ENCODE results near the gene BCAM.

The BCAM gene

GRCh38 chr19:44847144-44848035 is 38.5 kb downstream of the BCAM start:
- H3K27me3 ChIP-seq (ENCODE audit: low read depth, low read length): peaks cover 3% of the 10 kb centered on the region; the same call in 1 of the 2 replicates
- H3K4me1 ChIP-seq (ENCODE audit: low read length): peaks cover 10% of the 10 kb centered on the region
- H3K4me2 ChIP-seq (ENCODE audit: low read length): no peak overlapping the region
- H3K9me3 ChIP-seq (ENCODE audit: insufficient read depth, low read length): no peaks in the 10 kb centered on the region
- H4K20me1 ChIP-seq (ENCODE audit: insufficient read depth, low read length): no peaks in the 10 kb centered on the region
- no peak overlapping the region for H2AFZ ChIP-seq (ENCODE audit: low read depth, low read length)
- no peak overlapping the region for H3K4me3 ChIP-seq (ENCODE audit: low read length)
- H3K36me3 ChIP-seq (replicated peaks; ENCODE audit: low read depth, low read length): no peaks in the 10 kb centered on the region
- no peak overlapping the region for H3K27ac ChIP-seq (ENCODE audit: low read length)
- H3K9ac ChIP-seq (ENCODE audit: low read length): no peak overlapping the region
- H3K79me2 ChIP-seq (ENCODE audit: low read length): no peaks in the 10 kb centered on the region
- TF ChIP-seq CTCF (IDR thresholded peaks at IDR 0.05; ENCODE audit: low read depth, low read length) (no peak), EZH2phosphoT487 (IDR thresholded peaks at IDR 0.05; ENCODE audit: low read depth) (no peak)

GRCh38 chr19:44848036-44848811 is 39.3 kb downstream of the BCAM start:
- Histone ChIP-seq H3K27me3 (ENCODE audit: low read depth, low read length) (peaks cover 6% of the 10 kb centered on the region; the same call in 1 of the 2 replicates), H3K9me3 (ENCODE audit: insufficient read depth, low read length) (no peaks in the 10 kb centered on the region), H2AFZ (ENCODE audit: low read depth, low read length) (no peak overlapping the region), H3K4me1 (ENCODE audit: low read length) (peaks cover 10% of the 10 kb centered on the region), H3K9ac (ENCODE audit: low read length) (no peak overlapping the region), H3K79me2 (ENCODE audit: low read length) (no peaks in the 10 kb centered on the region), H3K4me3 (ENCODE audit: low read length) (no peak overlapping the region), H4K20me1 (ENCODE audit: insufficient read depth, low read length) (no peaks in the 10 kb centered on the region), H3K4me2 (ENCODE audit: low read length) (no peak overlapping the region), H3K36me3 (replicated peaks; ENCODE audit: low read depth, low read length) (no peaks in the 10 kb centered on the region), H3K27ac (ENCODE audit: low read length) (no peak overlapping the region)
- TF ChIP-seq CTCF (IDR thresholded peaks at IDR 0.05; ENCODE audit: low read depth, low read length) (no peak), EZH2phosphoT487 (IDR thresholded peaks at IDR 0.05; ENCODE audit: low read depth) (no peak)

- no peak overlapping the region for H2AFZ ChIP-seq (ENCODE audit: low read depth, low read length)
- H3K79me2 ChIP-seq (ENCODE audit: low read length): no peaks in the 10 kb centered on the region
- H3K9me3 ChIP-seq (ENCODE audit: insufficient read depth, low read length): no peaks in the 10 kb centered on the region
- no peak for TF ChIP-seq EZH2phosphoT487 (IDR thresholded peaks at IDR 0.05; ENCODE audit: low read depth)
- no peak for TF ChIP-seq CTCF (IDR thresholded peaks at IDR 0.05; ENCODE audit: low read depth, low read length)
- no peaks in the 10 kb centered on the region for H3K36me3 ChIP-seq (replicated peaks; ENCODE audit: low read depth, low read length)
- no peak overlapping the region for H3K4me3 ChIP-seq (ENCODE audit: low read length)
- H3K4me1 ChIP-seq (ENCODE audit: low read length): peaks cover 10% of the 10 kb centered on the region
- no peak overlapping the region for H3K27ac ChIP-seq (ENCODE audit: low read length)
- H3K9ac ChIP-seq (ENCODE audit: low read length): no peak overlapping the region
- H4K20me1 ChIP-seq (ENCODE audit: insufficient read depth, low read length): no peaks in the 10 kb centered on the region
- H3K27me3 ChIP-seq (ENCODE audit: low read depth, low read length): peaks cover 9% of the 10 kb centered on the region; the same call in 1 of the 2 replicates
- no peak overlapping the region for H3K4me2 ChIP-seq (ENCODE audit: low read length)
Observed at GRCh38 chr19:44848812-44849447, 40.0 kb downstream of the BCAM start.

All from OCI-LY3 (cell line).